Measurements from ENCODE around the gene OR6S1.

- TF ChIP-seq CTCF (IDR thresholded peaks at IDR 0.05) (no peak), POLR2AphosphoS5 (IDR thresholded peaks at IDR 0.05) (no peak)
These were observed 9.1 kb downstream of the OR6S1 start for GRCh38 chr14:20632448-20632830.

Data from suprapubic skin (tissue), 3 donors.